Measurements from ENCODE around the gene CST7. TPM values are rescaled to one million over a fixed set of nuclear protein-coding genes. Genes with fewer than 3 reads are reported as not detected.

The CST7 gene
- polyA plus RNA-seq, 1 experiment: not detected

GRCh38 chr20:24987873-24988835 lies 39.1 kb downstream of the CST7 start:
- DNase-seq (ENCODE audit: low read depth, low spot score): no peak
- H3K27me3 ChIP-seq (ENCODE audit: control insufficient read depth, insufficient read depth, low read length): no peaks in the 10 kb centered on the region
- H3K4me3 ChIP-seq (ENCODE audit: low read depth, low read length): no peak overlapping the region
- ChIA-PET POLR2A (no interaction called here), CTCF (no interaction called here)
- no peaks in the 10 kb centered on the region; the same call in 1 of the 2 replicates for H3K9me3 ChIP-seq (ENCODE audit: control insufficient read depth, insufficient read depth, low read length)
- no peak overlapping the region for H3K27ac ChIP-seq (ENCODE audit: low read depth, low read length)
- TF ChIP-seq, protein P1, sequence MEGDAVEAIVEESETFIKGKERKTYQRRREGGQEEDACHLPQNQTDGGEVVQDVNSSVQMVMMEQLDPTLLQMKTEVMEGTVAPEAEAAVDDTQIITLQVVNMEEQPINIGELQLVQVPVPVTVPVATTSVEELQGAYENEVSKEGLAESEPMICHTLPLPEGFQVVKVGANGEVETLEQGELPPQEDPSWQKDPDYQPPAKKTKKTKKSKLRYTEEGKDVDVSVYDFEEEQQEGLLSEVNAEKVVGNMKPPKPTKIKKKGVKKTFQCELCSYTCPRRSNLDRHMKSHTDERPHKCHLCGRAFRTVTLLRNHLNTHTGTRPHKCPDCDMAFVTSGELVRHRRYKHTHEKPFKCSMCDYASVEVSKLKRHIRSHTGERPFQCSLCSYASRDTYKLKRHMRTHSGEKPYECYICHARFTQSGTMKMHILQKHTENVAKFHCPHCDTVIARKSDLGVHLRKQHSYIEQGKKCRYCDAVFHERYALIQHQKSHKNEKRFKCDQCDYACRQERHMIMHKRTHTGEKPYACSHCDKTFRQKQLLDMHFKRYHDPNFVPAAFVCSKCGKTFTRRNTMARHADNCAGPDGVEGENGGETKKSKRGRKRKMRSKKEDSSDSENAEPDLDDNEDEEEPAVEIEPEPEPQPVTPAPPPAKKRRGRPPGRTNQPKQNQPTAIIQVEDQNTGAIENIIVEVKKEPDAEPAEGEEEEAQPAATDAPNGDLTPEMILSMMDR (IDR thresholded peaks at IDR 0.05; ENCODE audit: low read depth, low read length): no peak

- no peaks in the 10 kb centered on the region for H3K27me3 ChIP-seq (ENCODE audit: control insufficient read depth, insufficient read depth, low read length)
- H3K4me3 ChIP-seq (ENCODE audit: low read depth, low read length): no peak overlapping the region
- H3K9me3 ChIP-seq (ENCODE audit: control insufficient read depth, insufficient read depth, low read length): no peaks in the 10 kb centered on the region; the same call in 1 of the 2 replicates
- no peak overlapping the region for H3K27ac ChIP-seq (ENCODE audit: low read depth, low read length)
- no peak for DNase-seq (ENCODE audit: low read depth, low spot score)
- TF ChIP-seq, protein P1 (IDR thresholded peaks at IDR 0.05; ENCODE audit: low read depth, low read length): no peak
- ChIA-PET POLR2A (no interaction called here), CTCF (no interaction called here)
Measured at GRCh38 chr20:24989162-24989561, 40.1 kb downstream of the CST7 start.

DNA sequence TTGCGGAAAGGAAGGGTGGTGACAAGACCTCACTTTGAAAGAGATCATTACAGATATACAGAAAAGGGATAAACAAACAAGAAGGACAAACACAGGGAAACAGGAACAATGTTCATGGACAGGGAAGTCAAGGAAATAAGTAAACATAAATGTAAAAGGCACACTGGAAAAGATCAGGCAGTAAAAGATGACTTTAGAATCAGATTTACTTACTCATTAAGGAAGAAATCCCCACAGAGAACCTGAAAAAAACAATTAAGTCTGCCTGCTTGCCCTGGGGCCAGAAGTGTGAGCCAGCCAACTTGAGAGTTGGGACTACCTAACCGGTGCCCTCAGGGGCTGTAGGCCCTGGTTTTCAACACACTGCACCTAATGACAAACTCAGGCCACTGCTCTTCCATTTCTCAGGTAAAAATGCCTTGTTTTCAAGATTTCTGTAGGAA lies 41.8 kb downstream of the CST7 start:
- POLR2A ChIA-PET: no interaction called here

DNA sequence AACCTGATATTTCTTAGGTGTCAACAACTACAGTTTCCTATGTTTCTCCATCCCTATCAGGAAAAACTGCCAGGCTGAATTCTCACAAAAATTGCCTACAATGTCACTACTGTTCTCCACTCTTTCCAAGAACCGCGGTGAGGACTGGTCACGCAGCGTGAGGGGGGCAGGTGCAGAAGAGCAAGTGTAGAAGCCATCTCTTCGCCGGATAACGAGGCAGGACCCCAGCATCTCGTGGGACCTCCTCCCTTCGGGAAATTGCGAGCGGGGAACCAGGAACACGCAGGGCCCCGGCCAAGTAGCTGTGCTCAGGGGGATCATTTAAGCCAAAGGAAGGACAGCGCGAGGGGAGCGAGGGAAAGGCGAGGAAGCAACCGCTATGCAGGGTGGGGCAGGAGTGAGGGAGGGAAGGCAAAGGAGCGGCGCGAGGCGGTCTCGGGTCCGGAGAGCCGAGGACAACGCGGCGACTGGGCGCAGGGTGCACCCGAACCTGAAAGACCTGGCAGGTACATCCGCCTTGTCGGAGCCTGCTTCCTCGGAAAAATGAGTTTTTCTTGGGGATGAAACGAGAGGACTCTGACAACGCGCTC lies 42.9 kb downstream of the CST7 start:
- no peaks in the 10 kb centered on the region; the same call in 1 of the 2 replicates for H3K9me3 ChIP-seq (ENCODE audit: control insufficient read depth, insufficient read depth, low read length)
- peaks cover 5% of the 10 kb centered on the region for H3K27me3 ChIP-seq (ENCODE audit: control insufficient read depth, insufficient read depth, low read length)
- ChIA-PET CTCF (interaction anchor here (1.1 kb wide), 1 partner anchor 188 kb away, joined by 3 read pairs; no protein-coding TSS in a partner anchor), POLR2A (no interaction called here)
- TF ChIP-seq, protein P1 (IDR thresholded peaks at IDR 0.05; ENCODE audit: low read depth, low read length): no peak
- peak overlapping the region; percentile 95 for H3K4me3 ChIP-seq (ENCODE audit: low read depth, low read length)
- H3K27ac ChIP-seq (ENCODE audit: low read depth, low read length): no peak overlapping the region
- DNase-seq (ENCODE audit: low read depth, low spot score): no peak

More for the DNA sequence above, 41.8 kb downstream of the CST7 start:
- no peak overlapping the region for H3K27ac ChIP-seq (ENCODE audit: low read depth, low read length)
- CTCF ChIA-PET: interaction anchor here (1.1 kb wide), 1 partner anchor 189 kb away, joined by 3 read pairs; no protein-coding TSS in a partner anchor
- TF ChIP-seq, protein P1 (IDR thresholded peaks at IDR 0.05; ENCODE audit: low read depth, low read length): no peak
- no peak overlapping the region for H3K4me3 ChIP-seq (ENCODE audit: low read depth, low read length)
- peaks cover 1% of the 10 kb centered on the region for H3K27me3 ChIP-seq (ENCODE audit: control insufficient read depth, insufficient read depth, low read length)
- no peak for DNase-seq (ENCODE audit: low read depth, low spot score)
- H3K9me3 ChIP-seq (ENCODE audit: control insufficient read depth, insufficient read depth, low read length): no peaks in the 10 kb centered on the region; the same call in 1 of the 2 replicates

All from AG04450 (cell line).